LoVo (cell line): ENCODE results near the gene MEIOC.
"Not testable (repeated sequence)": the region's sequence is repeated elsewhere in the genome, so short reads cannot be mapped to it uniquely, and the experiment has no call there.

Experiments
- DNase-seq: peaks from one replicate; pipeline ENCODE4 v3.0.0-alpha.2; 2016; ENCODE audit warnings: low spot score

Gene MEIOC

GRCh38 chr17:44647736-44648135 is 8.5 kb upstream of the MEIOC start:
- no peak for DNase-seq

- DNase-seq = no peak
Observed at GRCh38 chr17:44648963-44649362, 7.3 kb upstream of the MEIOC start.

DNA sequence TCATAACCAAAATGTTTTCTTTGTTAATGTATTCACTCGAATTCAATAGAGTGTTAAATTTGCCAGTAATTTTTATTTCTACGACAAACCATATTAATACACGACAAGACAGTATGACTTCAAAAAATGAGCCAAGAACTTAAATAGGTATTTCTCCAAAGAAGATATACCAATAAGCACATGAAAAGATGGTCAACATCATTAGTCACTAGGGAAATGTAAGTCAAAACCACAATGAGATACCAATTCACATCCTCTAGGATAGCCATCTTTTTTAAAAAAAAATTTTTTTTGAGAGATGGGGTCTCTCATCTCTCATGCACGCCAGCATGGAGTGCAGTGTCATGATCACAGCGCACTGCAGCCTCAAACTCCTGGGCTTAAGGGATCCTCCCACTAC is 5.0 kb upstream of the MEIOC start:
- DNase-seq = no peak

- no peak for DNase-seq
Observed at GRCh38 chr17:44652727-44653126, 3.5 kb upstream of the MEIOC start.

DNA sequence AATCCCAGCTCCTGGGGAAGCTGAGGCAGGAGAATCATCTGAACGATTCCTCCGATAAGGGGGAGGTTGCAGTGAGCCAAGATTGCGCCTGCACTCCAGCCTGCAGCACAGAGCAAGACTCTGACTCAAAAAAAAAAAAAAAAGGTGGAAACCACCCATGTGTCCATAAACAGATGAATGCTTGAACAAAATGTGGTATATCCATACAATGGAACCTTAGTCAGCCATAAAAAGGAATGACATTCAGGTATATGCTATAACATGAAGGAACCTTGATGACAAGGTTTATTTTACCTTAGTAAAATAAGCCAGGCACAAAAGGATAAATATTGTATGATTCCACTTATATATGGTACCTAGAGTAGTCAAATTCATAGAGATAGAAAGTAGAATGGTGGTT is 2.9 kb upstream of the MEIOC start:
- DNase-seq = no peak

GRCh38 chr17:44653954-44654353 is 2.3 kb upstream of the MEIOC start:
- no peak for DNase-seq

DNA sequence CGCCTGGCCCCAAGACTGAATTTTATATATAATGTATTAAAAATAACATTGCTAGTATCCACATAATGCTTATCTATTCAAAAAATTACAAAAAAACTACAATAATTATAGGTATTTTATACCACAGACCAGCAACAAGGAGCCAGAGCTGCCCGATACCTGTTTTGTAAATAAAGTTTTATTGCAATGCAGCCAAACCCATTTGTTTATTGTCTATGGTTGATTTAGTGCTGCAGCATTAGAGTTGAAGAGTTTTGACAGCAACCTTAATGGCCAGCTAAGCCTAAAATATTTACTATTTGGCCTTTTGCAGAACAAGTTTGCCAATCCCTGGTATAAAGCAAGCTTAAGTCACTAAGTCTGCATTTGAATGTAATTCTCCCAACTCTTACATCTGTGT is 5.6 kb downstream of the MEIOC start:
- DNase-seq = no peak

- DNase-seq = no peak
Observed at GRCh38 chr17:44663095-44663494, 6.8 kb downstream of the MEIOC start.

DNA sequence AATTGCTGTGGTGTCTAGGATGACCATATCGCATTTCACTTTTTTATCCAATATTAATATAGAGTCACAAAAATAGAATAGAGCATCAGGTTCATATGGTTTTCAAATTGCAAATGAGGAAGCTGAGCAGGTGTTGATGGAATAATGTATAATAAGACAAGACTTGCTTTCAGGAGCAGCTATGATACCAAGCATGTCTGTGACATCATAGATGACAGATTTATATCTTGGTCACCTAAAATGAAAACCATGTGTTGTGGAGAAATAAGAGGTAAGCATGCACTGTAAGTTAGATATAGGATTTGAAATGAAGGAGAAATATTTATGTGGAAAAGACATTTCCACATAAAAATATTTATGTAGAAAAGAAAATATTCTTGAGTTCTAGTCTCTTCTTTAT is 8.6 kb downstream of the MEIOC start:
- no peak for DNase-seq

- DNase-seq = no peak
Observed at GRCh38 chr17:44666006-44666405, 9.7 kb downstream of the MEIOC start.

DNA sequence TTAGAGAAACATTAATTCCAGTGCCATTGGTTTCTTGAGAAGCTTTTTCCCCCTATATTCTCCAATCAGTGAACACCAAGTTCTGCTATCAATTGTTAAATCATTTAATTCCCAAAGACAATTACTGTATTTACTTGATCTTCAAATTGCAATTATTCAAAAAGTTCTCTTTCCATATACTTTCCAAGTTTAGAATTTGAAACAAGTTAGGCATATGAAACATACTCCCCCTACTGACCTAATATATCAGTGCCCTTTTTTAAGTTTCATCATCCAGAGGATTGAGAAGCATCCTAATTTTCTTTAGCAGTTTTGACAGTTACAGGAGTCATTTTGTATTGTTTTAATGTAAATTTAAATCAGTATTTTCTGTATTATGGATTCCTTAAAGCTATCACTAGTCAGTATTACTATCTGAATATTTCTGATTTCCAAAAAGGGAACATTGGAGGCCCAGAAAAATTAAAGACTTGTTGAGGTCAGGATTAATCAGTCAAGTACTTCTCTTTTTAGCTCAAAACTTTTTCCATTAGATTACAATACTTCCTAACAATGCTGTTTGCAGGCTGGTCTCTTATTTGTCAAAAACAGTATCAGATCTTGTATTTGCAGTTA is 16.3 kb downstream of the MEIOC start:
- no peak for DNase-seq

DNA sequence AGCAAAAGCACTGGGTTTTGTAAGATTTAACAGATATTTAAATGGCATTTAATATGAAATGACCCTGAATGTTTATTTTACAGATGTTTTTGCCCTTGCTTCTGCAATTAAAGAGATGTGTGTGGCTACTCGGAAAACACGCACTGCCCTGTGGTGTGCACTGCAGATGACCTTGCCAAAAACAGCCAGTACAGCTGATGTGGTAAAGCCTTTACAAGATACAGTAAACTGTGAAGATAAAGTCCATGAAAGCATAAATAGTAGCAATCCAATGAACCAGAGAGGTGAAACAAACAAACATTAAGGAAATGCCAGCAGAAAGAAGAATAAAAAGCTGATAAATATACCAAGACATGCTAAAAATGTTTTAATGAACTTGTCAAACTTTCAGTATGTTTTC is 17.6 kb downstream of the MEIOC start:
- DNase-seq = no peak

DNA sequence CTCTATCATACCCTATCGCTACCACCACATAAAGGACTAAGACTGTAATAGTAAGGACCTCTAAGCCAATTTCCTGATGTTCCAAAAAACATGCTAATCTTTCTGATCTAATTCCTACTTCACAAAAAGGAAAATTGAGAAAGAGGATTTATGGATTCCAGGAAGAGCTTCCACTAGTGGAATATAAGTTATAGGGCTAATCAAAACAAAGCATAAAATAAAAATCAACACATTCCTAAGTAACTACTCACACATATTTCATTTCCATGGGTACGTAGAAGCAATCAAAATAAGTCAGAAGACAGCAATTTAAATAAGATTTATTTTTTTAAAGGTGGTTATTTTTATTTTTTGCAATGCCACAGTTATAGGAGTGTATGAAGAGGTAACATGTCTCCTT is 20.9 kb downstream of the MEIOC start:
- DNase-seq = no peak

- DNase-seq = not testable (repeated sequence)
Observed at GRCh38 chr17:44683303-44683702, 27.0 kb downstream of the MEIOC start.

DNA sequence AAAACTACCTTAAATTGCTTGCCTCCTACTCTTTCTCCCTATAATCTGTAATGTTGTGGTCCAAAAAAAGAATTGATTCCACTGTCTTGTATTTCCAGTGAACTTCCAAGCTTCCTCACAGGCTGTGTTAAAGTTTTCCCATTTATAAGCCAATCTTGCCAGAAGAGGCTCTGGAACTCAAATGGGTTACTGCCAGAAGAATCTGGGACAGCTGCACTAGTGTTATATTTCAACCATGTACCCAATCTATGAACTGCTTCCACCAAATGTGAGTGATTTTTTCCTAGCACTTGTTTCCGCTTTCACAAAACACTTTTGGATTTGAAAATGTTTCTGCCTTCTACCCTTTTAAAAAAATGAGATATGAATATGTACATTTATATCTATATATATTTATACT is 31.5 kb downstream of the MEIOC start:
- no peak for DNase-seq

GRCh38 chr17:44688200-44688599 is 31.9 kb downstream of the MEIOC start:
- no peak for DNase-seq

DNA sequence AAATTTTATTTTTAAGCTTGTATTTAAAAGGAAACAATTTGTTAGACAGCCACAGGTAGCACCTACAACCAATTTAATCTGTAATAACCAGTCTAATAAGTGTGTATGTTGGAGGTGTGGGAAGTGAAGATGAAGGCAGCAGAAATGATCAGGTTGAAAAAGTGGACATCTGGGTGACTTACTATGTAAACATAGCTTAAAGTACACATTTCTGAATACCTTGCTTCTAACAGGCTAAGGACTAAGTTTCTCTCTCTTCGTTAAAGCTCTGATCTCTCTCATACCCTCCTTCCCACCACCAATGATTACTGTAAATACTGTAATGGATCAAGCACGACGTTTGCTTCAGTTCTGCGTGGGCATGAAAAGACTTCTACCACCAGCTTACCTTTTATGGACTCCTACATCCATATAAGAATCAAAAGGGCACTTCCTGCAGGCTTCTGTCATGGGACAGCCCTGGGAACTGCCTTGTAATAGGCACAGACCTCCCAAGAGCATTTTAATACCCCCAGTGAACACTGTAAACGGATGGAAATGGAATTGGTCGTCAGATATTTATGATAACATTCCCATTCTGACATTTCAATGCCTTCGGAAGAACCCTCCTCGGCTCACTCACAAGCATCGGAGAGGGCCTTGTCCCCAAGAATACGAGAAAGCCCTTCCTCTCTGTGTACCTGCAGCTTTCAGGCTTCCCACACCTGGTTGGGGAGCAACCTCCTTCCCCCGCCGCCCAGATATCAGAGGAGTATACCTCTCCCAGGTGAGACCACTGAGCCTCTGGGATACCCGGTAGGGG is 32.6 kb downstream of the MEIOC start:
- DNase-seq = no peak

GRCh38 chr17:44689477-44690217 is 33.4 kb downstream of the MEIOC start, which contains the start of gene CCDC43:
CCDC43 (minus strand) TSS chr17:44689776; CDS start chr17:44689753, 23 bp downstream.
- peak; percentile 94 for DNase-seq

DNA sequence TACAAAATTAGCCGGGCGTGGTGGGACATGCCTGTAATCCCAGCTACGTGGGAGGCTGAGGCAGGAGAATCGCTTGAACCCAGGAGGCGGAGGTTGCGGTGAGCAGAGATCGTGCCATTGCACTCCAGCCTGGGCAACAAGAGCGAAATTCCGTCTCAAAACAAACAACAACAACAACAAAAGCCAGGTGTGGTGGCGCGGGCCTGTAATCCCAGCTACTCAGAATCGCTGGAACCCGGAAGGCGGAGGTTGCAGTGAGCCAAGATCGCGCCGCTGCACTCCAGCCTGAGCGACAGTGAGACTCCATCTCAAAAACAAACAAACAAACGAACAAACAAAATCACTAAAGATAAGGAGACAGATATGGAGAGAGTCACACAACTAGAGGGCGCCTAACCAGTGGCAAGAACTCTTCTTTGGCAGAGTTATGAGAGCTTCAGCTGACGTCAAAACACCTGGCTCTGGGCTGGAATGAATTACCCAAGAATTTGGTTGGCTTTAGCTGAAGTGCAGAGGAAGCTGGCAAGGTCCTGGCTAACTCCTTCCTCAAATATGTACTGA is 34.6 kb downstream of the MEIOC start:
- DNase-seq = peak; percentile 40

DNA sequence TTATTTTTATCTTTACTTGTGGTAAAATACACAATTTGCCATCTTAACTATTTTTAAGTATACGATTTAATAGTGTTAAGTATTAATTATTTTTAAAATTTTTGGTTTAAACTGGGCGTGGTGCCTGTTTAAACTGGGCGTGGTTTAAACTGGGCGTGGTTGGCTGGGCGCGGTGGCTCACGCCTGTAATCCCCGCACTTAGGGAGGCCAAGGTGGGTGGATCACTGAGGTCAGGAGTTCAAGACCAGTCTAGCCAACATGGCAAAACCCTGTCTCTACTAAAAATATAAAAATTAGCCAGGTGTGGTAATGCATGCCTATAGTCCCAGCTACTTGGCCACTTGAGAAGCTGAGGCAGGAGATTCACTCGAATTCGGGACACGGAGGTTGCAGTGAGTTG is 37.3 kb downstream of the MEIOC start:
- no peak for DNase-seq

DNA sequence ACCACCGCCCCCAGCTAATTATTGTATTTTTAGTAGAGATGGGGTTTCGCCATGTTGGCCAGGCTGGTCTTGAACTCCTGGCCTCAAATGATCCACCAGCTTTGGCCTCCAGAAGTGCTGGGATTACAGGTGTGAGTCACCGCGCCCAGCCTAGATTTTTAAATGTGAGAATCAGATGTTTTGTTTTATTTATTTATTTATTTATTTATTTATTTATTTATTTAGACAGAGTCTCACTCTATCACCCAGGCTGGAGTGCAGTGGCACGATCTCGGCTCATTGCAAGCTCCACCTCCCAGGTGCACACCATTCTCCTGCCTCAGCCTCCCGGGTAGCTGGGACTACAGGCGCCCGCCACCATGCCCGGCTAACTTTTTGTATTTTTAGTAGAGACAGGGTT is 44.0 kb downstream of the MEIOC start:
- not testable (repeated sequence) for DNase-seq

- no peak for DNase-seq
Observed at GRCh38 chr17:44707755-44708400, 51.6 kb downstream of the MEIOC start.
